GM18951 (cell line): ENCODE measurements around the gene TXLNB.
"Not testable (repeated sequence)": the region's sequence is repeated elsewhere in the genome, so short reads cannot be mapped to it uniquely, and the experiment has no call there.

Experiments
- POLR2A ChIP-seq: IDR thresholded peaks from 4 replicates; pipeline ENCODE4 v1.6.1; 2011; ENCODE audit warnings: mild to moderate bottlenecking; ENCODE audit not compliant: insufficient read length, insufficient read depth; ENCODE audit errors: extremely low read depth
- in situ Hi-C: fragments of 300-500 bp; cut with MboI; formaldehyde crosslinking; loops from one replicate; pipeline ENCODE4 v1.12.0; 2022; ENCODE audit warnings: low sequenced_read_pairs, mixed read lengths, inconsistent platforms; ENCODE audit not compliant: unreplicated experiment

The TXLNB gene

DNA sequence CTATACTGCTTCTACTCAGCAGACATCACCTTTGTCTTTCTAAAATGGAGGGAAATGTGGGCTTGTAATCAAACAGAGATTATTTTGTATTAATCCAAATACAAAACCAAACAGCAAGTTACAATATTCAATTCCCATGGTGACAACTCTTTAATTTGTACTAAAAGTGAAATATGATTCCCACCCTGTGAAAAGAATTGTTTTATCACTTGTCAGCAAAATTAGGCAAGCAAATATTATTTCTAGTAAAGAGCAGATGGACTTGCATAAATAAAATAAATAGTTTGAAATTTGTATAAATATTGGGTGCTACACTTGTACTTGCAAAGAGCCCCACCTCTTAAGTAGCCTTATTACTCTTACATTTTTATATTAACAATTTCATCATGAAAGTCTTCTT lies 6.1 kb upstream of the TXLNB start:
- TF ChIP-seq POLR2A: no peak
- in situ Hi-C loops: no loop called here

DNA sequence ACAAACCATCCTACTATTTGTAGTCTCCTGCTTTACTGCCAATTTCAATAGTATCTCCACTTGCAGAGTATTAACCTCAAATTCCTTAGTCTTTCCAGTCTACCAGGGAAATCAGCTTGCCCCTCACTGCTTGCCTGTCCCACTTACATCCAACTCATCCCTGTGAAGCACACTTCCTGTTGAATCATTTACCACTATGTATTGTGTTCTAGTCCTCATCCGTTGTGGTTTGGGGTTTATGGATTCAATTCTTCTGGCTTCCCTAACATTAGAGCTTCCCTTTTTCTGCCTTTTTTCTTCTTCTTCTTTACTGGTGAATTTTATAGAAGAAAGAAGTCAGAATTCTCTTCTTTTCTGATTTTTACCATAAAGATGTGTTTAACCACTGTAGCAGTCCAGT lies 5.1 kb upstream of the TXLNB start:
- TF ChIP-seq POLR2A: no peak
- in situ Hi-C loops: no loop called here

DNA sequence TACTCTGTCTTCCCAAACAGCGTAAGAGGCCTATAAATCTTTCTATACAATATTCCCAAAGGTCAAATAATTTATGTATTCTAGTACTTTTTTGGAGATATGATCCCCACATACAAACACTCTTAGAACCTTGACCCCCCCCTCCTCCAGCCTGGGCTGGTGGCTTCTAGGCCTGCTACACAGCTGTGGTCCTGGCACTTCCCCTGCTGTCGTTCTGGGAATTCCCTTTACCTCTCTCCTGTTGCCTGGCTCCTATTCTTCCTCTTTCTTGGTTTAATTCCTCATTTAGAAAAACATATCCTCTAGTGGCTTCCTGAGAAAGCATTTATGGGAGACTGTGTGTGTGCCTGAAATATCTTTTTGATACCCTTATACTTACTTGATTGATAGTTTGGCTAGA lies 4.1 kb upstream of the TXLNB start:
- in situ Hi-C loops: no loop called here
- no peak for TF ChIP-seq POLR2A

DNA sequence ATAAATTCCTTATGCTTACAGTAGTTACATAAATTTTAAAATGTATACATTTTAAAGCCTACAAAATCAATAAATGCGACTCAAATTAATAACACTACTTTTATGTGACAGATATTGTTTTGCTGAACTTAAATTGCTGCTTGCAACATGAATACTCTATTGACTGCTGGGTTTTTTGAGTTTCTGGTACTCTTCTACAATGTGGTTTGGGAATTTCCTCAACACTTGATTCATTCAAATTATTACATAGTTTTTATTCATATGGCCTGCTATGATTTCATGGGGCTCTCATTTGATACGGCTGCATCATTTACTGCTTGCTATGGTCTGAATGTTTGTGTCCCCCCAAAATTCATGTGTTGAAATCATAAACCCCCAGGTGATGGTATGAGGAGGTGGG lies 2.3 kb upstream of the TXLNB start:
- no peak for TF ChIP-seq POLR2A
- in situ Hi-C loops: no loop called here

DNA sequence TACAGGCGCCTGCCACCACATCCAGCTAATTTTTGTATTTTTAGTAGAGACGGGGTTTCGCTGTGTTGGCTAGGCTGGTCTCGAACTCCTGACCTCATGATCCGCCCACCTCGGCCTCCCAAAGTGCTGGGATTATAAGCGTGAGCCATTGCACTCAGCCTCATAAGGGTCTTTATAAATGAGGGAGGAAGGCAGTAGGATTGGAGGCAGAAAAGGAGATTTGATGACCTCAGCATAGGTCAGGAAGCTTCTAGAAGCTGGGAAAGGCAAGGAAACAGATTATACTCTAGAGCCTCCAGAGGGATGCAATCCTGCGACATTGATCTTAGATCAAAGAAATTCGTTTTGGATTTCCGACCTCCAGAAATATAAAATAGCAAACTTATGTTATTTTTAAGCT lies 1.4 kb upstream of the TXLNB start:
- in situ Hi-C loops: not testable (repeated sequence)

DNA sequence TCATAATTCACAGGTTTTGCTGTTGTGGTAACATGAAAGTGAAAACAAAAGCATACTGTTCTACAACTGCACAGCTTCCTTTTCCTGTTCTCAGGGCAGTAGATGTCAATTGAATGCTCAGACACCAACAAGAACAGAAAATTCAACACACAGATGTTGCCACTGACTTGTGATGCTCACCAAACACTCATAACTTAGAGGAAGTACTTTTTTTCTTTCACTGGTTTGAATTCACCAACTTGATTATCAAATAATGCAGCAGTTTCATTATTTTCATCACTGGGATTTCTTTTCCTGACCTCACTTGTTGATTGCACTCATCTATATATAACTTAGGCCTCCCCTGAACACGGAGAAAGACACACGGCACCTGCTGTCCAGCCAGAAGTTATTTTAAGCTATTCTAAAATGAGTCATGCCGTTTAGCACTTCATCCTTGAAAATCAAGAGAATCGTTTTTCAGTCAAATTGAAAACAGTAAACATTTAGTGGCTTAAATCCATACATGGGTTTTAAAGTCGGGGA lies 949 bp downstream of the TXLNB start:
- in situ Hi-C loops: no loop called here
- no peak for TF ChIP-seq POLR2A

DNA sequence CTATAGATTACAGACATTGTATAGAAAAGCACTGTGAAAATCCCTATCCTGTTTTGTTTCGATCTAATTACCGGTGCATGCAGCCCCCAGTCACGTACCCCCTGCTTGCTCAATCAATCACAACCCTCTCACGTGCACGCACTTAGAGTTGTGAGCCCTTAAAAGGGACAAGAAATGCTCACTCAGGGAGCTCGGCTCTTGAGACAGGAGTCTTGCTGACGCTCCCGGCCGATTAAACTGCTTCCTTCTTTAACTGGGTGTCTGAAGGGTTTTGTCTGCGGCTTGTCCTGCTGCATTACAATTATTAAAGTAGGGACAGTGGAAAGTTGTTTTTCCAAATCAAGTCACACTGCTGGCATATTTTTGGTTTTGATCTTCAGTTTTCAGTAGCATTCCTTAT lies 2.6 kb downstream of the TXLNB start:
- in situ Hi-C loops: no loop called here

DNA sequence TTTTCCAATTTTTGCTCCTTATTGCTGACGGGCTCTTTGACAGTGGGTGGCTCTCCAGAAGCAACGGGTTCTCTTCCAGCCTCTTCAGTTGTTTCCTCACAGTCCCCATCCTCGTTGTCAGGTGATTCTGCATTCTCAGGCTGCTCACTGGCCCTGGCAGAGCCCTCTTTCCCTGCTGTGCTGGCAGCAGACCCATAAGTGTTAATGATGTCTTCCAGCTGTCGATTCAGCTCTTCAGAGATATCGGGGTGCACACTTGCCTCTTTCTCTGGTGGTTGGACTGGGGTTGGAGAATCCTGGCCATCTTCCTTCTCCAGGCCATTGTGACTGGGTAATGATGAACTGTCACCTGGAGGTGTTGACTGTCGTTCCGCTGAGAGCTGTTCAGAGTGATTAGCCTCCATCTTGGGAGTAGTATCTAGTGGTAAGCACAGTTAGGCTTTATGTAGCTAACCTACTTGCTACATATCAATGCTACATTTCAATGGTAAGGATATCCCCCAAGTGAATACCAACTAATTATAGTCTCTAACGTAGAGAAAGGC lies 3.2 kb downstream of the TXLNB start:
- TF ChIP-seq POLR2A: no peak
- in situ Hi-C loops: no loop called here

More for the DNA sequence above, 2.6 kb downstream of the TXLNB start:
- no peak for TF ChIP-seq POLR2A

DNA sequence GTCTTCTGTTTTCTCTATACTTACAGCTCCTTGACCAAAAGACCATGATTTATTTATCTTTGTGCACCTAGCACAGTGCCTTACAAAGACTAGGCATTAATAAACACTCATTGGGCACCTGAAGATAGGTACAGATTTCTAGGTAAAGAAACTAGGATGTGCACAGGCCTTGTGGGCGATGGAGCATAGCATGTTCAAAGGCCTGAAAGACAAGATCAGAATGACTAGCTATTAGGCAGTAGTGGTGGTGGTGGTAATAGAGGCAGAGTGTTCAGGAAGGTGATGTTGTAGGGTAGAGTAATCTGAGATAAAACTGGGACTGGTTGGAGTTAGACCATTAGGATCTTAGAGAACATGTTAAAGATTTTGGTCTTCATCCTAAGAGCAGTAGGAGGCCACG lies 3.9 kb downstream of the TXLNB start:
- no peak for TF ChIP-seq POLR2A
- in situ Hi-C loops: no loop called here

DNA sequence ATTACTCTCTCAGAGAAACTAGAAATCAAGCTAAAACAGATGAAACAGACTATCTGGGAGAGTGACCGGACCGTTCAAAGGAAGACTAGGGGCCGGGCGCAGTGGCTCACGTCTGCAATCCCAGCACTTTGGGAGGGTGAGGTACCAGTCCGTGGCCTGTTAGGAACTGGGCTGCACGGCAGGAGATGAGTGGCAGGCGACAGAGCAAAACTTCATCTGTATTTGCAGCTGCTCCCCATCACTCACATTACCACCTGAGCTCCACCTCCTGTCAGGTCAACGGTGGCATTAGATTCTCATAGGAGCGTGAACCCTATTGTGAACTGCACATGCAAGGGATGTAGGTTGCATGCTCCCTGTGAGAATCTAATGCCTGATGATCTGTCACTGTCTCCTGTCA lies 5.4 kb downstream of the TXLNB start:
- in situ Hi-C loops: not testable (repeated sequence)

DNA sequence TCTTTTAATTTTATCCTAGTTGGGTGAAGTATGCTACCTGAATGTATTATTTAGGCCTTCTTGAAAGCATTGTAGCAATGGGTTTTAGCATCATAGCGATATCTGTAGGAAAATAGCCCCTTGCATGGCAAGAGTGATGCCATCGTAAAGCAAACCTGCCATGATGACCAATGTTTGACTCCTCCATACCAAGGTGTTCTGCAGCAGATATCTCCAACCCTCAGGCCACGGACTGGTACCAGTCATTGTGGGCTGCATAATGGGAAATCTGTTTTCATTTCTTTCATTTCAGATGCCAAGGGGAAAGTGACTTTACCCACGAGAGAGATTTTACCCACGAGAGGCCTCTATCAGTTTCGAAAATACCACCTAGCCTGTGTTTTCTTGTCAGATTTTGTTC lies 6.2 kb downstream of the TXLNB start:
- in situ Hi-C loops: no loop called here
- no peak for TF ChIP-seq POLR2A

DNA sequence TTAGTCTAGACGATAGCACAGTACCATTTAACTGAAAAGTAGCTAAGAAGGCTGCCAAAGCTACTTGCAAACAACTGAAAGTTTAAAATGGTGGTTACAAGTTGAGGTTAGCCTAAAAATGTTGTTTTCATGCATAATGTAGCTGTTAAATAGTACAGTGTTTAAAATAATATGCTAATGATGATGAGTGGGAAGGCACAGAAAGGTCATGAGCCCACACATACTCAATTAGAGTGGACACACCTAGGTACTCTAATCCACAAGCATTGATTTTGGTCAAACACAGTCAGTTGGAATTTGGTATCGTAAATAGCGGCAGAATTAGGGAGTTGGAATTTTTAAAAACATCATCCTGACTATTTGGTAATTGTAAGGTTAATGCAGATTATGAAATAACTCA lies 7.0 kb downstream of the TXLNB start:
- no peak for TF ChIP-seq POLR2A
- in situ Hi-C loops: no loop called here

DNA sequence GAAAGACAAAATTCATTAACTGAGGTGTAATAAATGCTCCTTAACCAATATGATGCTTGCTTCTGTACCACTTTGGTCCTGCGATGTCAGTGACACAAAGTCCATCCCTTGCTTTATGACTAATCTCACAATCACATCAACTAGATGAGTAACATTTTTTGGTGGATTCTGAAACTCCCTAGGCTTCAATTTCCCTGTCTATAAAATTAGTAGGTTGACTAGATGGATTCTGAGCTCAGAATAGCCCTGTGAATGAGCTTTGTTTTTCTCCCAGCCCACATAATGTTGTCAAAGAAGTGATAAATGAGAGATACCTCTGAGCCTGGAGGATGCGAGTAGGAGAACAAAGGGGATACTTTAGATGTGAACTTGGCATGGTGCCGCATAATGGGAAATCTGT lies 9.1 kb downstream of the TXLNB start:
- in situ Hi-C loops: no loop called here
- no peak for TF ChIP-seq POLR2A

DNA sequence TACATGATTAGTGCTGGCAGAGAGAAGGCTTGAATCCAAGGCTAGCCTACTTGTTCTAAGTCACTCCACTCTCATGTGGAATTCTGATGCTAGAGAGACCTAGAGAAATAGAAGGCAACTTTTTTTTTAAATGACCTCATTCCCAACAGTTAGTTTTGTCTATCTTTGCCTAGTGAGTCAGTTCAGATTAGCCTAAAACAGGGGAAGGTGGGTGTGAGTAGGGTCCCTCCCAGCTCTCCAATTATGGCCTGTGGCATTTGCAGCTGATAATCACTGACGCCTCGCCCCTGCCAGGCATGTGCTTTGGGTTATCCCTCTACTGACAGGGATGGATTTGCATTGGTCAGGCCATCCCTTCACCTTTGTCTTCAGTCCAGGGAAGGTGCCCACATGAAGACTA lies 13.6 kb downstream of the TXLNB start:
- TF ChIP-seq POLR2A: no peak
- in situ Hi-C loops: no loop called here

DNA sequence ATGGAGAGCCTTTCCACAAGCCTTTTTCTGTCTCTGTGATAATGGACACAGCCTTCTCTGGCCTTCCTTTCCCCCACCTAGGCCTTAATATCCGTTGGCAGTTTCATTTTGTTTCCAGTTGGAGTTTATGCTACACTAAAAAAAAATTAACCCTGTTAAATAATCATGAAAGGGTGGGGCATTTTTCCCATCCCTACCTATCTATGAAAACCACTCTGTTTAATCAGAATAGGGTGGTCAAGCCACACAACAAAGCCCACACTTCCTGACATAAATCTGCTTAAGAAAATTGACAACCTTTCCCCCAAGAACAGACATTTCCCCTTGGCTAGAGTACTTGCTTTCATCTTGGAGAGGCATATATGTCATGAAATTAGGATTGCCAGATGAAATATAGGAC lies 14.2 kb downstream of the TXLNB start:
- in situ Hi-C loops: no loop called here
- no peak for TF ChIP-seq POLR2A
